Activated CD8-positive, alpha-beta memory T cell treated with anti-CD3 and anti-CD28 coated beads, Interleukin-2, amount 50 U/mL, for 1 hour (primary cell): ENCODE results near the gene NUCKS1.

Experiments used
- DNase-seq: peaks from one replicate; pipeline ENCODE4 v3.0.0-alpha.2; 2020; ENCODE audit errors: extremely low read depth

The NUCKS1 gene

GRCh38 chr1:205700865-205701401 lies 49.0 kb downstream of the NUCKS1 start:
- DNase-seq = no peak

GRCh38 chr1:205699416-205699815 lies 50.6 kb downstream of the NUCKS1 start:
- DNase-seq = no peak

GRCh38 chr1:205698921-205699320 lies 51.1 kb downstream of the NUCKS1 start:
- no peak for DNase-seq

GRCh38 chr1:205693421-205693991 lies 56.5 kb downstream of the NUCKS1 start:
- DNase-seq = no peak

GRCh38 chr1:205692423-205692822 lies 57.6 kb downstream of the NUCKS1 start:
- no peak for DNase-seq

- no peak for DNase-seq
Observed at GRCh38 chr1:205690122-205690756, 59.7 kb downstream of the NUCKS1 start.

GRCh38 chr1:205689479-205689878 lies 60.5 kb downstream of the NUCKS1 start:
- no peak for DNase-seq

- no peak for DNase-seq
Observed at GRCh38 chr1:205688171-205689080, 61.6 kb downstream of the NUCKS1 start.

- no peak for DNase-seq
Observed at GRCh38 chr1:205687242-205687641, 62.7 kb downstream of the NUCKS1 start.

GRCh38 chr1:205681364-205681763 lies 68.6 kb downstream of the NUCKS1 start:
- no peak for DNase-seq

GRCh38 chr1:205680073-205680851 lies 69.7 kb downstream of the NUCKS1 start, which contains the start of gene SLC45A3:
SLC45A3 (minus strand) TSS chr1:205680509; CDS start chr1:205664656, 15,853 bp downstream.
- DNase-seq = no peak

GRCh38 chr1:205678286-205679111 lies 71.5 kb downstream of the NUCKS1 start:
- DNase-seq = no peak

GRCh38 chr1:205677167-205677566 lies 72.8 kb downstream of the NUCKS1 start:
- no peak for DNase-seq

- no peak for DNase-seq
Observed at GRCh38 chr1:205676597-205676996, 73.4 kb downstream of the NUCKS1 start.

GRCh38 chr1:205676002-205676401 lies 74.0 kb downstream of the NUCKS1 start:
- DNase-seq = no peak

- no peak for DNase-seq
Observed at GRCh38 chr1:205675247-205675646, 74.7 kb downstream of the NUCKS1 start.

- no peak for DNase-seq
Observed at GRCh38 chr1:205672970-205673369, 77.0 kb downstream of the NUCKS1 start.

GRCh38 chr1:205672395-205672889 lies 77.5 kb downstream of the NUCKS1 start:
- no peak for DNase-seq

- DNase-seq = no peak
Observed at GRCh38 chr1:205670611-205671430, 79.2 kb downstream of the NUCKS1 start.

- no peak for DNase-seq
Observed at GRCh38 chr1:205670150-205670446, 79.9 kb downstream of the NUCKS1 start.
